Cardiac fibroblast (primary cell): ENCODE data around the gene SDK1.

Experiments used
- DNase-seq, 2 donors: peaks; one replicate each; pipeline versions ENCODE4 v3.0.0 to v3.0.0-alpha.2; 2010; ENCODE audit warnings: low read depth in 2 of 2
- H3K4me3 ChIP-seq, 2 donors: replicated peaks in 1 of 2; 1 replicate in 1 of 2; 2 replicates in 1 of 2; pipeline ENCODE4 v1.5.1; 2011; ENCODE audit warnings: low read depth in 2 of 2, low read length in 2 of 2, mild to moderate bottlenecking in 2 of 2, moderate library complexity in 1 of 2
- TF ChIP-seq, protein P1 (sequence below): IDR thresholded peaks from one replicate; pipeline ENCODE4 v1.5.1; 2011; ENCODE audit warnings: low read depth, mild to moderate bottlenecking, low read length, inconsistent platforms

Gene SDK1

DNA sequence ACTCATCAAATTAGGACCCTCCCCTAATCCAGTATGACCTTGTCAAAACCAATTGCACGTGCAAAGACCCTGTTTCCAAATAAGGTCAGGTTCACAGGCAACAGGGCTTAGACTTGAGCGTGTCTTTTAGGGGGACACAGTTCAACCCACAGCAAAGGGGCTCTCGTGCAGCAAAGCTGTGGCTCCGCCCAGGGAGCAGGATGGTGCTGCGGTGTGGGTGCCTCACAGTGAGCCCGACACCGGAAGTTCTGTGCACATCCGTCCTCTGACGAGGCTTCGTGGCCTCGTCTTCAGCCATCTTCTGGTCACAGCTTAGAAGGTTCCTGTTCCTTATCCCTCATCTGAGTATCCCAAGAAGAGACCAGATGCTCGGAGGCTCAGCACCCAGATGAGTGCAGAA, 871.8 kb downstream of the SDK1 start:
- TF ChIP-seq, protein P1, sequence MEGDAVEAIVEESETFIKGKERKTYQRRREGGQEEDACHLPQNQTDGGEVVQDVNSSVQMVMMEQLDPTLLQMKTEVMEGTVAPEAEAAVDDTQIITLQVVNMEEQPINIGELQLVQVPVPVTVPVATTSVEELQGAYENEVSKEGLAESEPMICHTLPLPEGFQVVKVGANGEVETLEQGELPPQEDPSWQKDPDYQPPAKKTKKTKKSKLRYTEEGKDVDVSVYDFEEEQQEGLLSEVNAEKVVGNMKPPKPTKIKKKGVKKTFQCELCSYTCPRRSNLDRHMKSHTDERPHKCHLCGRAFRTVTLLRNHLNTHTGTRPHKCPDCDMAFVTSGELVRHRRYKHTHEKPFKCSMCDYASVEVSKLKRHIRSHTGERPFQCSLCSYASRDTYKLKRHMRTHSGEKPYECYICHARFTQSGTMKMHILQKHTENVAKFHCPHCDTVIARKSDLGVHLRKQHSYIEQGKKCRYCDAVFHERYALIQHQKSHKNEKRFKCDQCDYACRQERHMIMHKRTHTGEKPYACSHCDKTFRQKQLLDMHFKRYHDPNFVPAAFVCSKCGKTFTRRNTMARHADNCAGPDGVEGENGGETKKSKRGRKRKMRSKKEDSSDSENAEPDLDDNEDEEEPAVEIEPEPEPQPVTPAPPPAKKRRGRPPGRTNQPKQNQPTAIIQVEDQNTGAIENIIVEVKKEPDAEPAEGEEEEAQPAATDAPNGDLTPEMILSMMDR, result no peak
- H3K4me3 ChIP-seq, result no peak overlapping the region
- no peak for DNase-seq

- DNase-seq, result no peak
- H3K4me3 ChIP-seq, result no peak overlapping the region
- TF ChIP-seq, protein P1, result no peak
These were observed 872.6 kb downstream of the SDK1 start for GRCh38 chr7:4173615-4174014.

GRCh38 chr7:4174016-4174415, 873.0 kb downstream of the SDK1 start:
- no peak overlapping the region for H3K4me3 ChIP-seq
- TF ChIP-seq, protein P1, result no peak
- DNase-seq, result no peak

- TF ChIP-seq, protein P1, result no peak
- DNase-seq, result no peak
These were observed 873.4 kb downstream of the SDK1 start for GRCh38 chr7:4174451-4174850.

DNA sequence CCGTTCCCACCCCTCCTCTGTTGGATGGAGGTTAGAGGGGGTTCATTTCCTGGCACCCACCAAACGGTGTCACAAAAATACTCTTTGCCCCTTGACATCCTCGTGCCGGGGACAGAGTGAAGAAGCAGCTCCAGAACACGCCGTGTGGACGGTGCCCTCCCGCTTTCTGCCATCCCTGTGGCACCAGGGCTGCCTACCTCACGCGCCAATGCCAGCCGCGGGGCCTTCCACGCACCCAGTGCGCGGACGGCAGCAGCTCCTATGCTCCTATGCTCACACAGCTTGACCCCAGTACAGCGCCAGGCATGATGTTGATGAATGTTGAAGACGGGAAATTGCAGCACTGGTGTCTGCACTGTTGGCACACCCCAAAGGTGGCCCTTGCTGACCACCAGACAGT, 873.8 kb downstream of the SDK1 start:
- no peak overlapping the region for H3K4me3 ChIP-seq
- DNase-seq, result no peak
- TF ChIP-seq, protein P1, result no peak

More at GRCh38 chr7:4174451-4174850, 873.4 kb downstream of the SDK1 start:
- no peak overlapping the region for H3K4me3 ChIP-seq

- no peak overlapping the region for H3K4me3 ChIP-seq
- TF ChIP-seq, protein P1, result no peak
- DNase-seq, result no peak
These were observed 874.4 kb downstream of the SDK1 start for GRCh38 chr7:4175346-4175973.

DNA sequence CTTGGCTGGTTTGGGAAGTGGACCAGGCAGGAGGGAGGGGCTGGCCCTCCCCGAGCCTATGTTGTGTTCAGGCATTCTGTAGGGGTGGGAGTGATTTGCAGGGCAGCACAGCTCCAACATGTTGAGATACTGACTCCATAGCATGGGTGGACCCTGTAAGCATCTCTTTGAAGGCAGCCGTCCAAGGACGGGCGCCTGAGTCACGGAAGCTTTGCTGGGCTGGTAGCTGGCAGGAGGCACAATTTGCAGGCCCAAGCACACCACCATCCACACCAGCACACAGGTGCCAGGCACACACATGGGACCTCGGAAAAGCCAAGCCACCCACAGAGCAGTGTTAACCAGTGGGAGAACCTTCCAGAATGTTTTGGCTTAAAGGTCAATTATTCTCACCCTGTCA, 875.9 kb downstream of the SDK1 start:
- H3K4me3 ChIP-seq, result no peak overlapping the region
- TF ChIP-seq, protein P1, result no peak
- no peak for DNase-seq
